ENCODE results near the gene C18orf63.

GRCh38 chr18:74326231-74326630 is 10.6 kb downstream of the C18orf63 start:
- TF ChIP-seq CTCF (optimal IDR thresholded peaks at IDR 0.05 in 1 of 3, IDR thresholded peaks at IDR 0.05 in 1 of 3, conservative IDR thresholded peaks at IDR 0.05 in 1 of 3; ENCODE audit: extremely low read depth in 1 of 3, insufficient read depth in 2 of 3, low read length in 3 of 3), result no peak
- no peak for TF ChIP-seq EZH2 (IDR thresholded peaks at IDR 0.05; ENCODE audit: low read length)

Data from keratinocyte (primary cell).